ENCODE data around the gene OPCML.

The OPCML gene

DNA sequence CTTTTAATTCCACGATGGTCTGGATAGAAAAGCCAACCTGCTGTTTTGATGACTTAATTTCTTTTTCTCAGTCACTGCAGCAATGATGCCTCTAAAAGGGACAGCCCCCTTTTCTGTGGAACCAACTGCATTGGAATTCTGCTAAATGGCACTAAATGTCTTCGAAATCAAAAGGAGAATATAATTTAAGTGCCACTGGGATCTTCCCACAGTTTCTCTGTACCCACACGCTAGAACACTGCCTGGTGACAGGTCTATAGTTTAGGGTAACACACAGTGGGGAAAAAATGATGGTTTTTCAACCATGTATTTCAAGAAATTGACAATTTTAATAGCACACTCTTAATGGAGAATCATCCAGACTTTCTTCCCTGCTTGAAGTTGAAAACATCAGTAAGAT, 182.3 kb downstream of the OPCML start:
- no peak for DNase-seq

- DNase-seq, result no peak
Measured at GRCh38 chr11:133347988-133348387, 184.3 kb downstream of the OPCML start.

DNA sequence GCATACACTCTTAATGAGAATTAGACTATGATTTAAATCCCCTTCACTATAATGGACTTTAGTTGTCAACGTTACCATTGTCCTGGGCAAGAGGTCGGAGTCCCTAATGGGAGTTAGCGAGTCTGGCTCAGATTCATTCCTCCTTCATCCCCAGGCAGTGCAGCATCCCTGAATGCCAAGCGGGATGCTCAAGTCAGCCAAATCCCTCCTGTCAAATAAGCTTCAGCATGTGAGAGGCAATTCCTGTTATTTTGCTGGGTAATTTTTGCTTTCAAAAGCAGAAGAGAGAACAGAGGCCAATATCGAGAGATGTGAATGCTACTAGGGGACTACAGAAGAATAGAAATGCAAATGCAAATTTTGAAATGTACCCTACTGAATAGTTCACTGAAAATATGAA, 186.2 kb downstream of the OPCML start:
- DNase-seq, result no peak

DNA sequence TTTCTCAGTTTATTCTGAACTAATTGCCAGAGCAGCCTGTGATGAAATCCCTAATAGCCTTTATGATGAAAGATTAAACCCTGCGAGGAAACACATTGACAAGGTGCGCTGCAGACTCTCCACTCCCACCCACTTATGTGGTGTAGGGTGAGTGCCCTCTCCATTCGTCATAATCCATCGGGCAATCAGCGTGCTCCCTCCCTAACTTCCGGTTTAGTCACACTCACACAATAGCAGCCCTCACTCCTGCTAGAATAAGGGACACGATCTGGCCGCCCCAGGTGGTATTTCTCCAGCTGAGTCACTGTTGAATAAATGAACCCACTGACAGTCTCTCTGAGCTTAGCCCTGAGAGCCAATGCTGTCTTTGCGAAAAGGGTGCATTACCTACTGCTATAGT, 188.3 kb downstream of the OPCML start:
- no peak for DNase-seq

- no peak for DNase-seq
Measured at GRCh38 chr11:133339495-133340140, 192.7 kb downstream of the OPCML start.

GRCh38 chr11:133338588-133338987, 193.7 kb downstream of the OPCML start:
- DNase-seq, result no peak

GRCh38 chr11:133337951-133338418, 194.3 kb downstream of the OPCML start:
- DNase-seq, result no peak

- no peak for DNase-seq
Measured at GRCh38 chr11:133337193-133337592, 195.1 kb downstream of the OPCML start.

DNA sequence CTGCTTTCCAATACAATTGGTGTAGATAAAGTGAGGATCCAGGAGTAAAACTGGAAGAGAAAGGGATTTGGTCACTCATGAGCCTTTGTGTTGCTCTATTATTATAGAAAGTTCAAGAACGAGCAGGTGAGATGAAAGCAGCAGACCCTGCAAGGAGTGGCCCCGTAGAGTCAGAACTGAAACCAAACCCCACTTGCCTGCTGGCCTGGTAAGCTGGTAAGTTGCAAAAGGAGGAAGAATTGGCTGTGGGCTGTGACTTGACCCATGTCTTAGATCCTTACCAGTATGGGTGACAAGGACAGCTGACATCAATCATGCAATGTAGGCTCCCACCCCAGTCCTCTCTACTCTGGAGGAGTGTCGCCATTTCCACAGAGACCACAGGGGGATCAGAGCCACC, 201.3 kb downstream of the OPCML start:
- no peak for DNase-seq

DNA sequence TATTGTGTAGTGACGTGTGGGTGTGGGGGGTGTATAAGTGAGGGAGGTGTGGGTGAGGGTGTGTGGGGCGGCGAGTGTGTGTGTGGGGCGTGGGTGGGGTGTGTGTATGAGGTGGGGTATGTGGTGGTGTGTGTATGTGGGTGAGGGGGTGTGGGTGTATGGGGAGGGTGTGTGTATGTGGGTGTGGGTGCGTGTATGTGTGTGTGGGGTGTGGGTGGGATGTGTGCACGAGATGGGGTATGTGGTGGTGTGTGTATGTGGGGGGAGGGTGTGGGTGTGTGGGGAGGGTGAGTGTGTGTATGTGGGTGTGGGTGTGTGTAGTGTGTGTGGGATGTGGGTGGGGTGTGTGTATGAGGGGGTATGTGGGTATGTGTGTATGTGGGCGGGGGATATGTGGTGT, 205.5 kb downstream of the OPCML start:
- no peak for DNase-seq

GRCh38 chr11:133326332-133326731, 206.0 kb downstream of the OPCML start:
- no peak for DNase-seq

DNA sequence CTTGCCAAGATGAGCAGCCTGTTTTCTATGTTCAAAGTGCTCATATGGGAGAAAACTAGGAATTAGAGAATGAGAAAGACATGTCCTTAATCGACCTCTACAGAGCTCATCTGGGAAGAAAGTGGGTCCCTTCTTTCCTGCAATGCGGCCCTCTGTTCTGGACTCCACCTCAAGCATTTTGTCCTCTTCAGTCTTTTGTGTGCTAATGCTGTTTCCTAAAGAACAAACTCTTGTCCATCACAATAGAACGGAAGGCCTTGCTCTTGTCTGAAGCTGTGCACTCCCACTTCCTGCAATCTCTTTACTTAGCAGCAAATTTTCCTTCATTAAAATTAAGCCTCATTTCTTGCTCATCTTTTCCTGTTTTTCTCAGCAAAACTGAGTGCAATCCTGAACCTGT, 206.6 kb downstream of the OPCML start:
- no peak for DNase-seq

GRCh38 chr11:133323354-133323753, 208.9 kb downstream of the OPCML start:
- no peak for DNase-seq

DNA sequence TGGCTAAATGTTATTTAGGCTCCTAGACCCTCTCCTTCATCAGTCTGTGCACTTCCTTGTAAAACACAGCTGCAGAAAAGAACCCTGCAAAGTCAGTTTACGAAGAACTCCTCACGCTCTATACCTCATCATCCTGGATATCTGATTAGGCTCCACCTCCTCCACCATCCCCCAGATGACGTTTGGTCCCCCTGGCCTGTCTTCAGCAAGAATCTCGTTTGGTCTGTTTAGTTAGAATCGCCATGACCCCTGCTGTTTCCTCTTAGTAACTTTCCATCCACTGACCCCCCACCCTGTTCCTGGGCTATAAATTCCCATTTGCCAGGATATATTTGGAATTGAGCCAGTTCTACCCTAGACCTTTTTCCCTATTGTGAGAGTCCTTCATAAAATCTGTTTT, 214.1 kb downstream of the OPCML start:
- DNase-seq, result no peak

DNA sequence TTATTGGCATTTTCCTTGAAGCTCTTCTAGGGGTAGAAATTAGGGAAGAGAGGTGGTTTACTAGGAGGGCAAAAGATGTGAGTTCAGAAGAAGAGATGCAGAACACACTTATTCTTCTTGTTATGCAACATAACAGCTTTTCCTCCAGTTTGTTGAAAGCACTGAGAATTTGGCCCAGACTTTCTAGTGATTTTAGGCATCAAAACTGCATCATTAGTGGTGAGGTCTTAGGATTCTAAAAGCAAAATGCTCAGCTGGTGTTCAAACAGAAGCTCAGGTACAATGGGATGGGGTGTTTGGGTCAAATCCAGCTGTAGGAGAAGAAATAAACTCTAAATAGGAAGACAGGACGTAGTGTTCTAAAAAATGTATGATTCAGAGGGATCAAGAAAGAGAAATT, 221.1 kb downstream of the OPCML start:
- no peak for DNase-seq

GRCh38 chr11:133306019-133306418, 226.3 kb downstream of the OPCML start:
- no peak for DNase-seq

DNA sequence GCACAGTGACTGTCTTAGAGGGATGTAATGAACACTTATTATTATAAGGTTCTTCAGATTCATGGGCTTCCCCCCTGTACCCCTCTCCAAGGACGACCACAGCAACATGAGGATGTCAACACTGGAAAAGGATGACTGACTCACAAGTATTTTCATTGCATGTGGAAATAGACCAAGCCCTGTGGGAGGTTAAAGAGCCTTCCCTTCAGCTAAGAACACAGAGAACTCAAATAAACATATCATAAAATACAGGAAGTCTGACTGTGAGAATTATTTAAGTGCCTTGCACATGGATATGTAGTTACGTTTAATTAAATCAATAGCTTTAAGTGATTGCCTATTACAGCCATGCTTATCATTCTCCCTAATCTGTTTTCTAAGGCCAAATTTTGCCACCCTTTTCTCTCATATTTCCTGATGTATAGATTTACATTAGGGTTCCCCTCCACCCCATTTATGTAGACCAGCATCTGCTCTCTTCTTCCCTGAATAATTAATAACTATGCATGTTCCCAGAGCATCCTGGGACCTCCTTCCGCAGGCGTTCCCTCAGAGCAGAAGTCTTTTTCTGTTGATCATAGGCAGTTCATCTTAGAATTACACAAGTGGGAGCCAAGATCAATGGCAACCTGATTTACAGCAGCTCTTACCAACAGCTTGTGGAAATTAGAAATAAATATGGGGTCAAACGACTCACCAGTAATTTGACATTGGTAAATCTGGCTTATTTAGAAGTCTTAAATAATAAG, 226.9 kb downstream of the OPCML start:
- DNase-seq, result no peak

- DNase-seq, result no peak
Measured at GRCh38 chr11:133303262-133303661, 229.0 kb downstream of the OPCML start.

DNA sequence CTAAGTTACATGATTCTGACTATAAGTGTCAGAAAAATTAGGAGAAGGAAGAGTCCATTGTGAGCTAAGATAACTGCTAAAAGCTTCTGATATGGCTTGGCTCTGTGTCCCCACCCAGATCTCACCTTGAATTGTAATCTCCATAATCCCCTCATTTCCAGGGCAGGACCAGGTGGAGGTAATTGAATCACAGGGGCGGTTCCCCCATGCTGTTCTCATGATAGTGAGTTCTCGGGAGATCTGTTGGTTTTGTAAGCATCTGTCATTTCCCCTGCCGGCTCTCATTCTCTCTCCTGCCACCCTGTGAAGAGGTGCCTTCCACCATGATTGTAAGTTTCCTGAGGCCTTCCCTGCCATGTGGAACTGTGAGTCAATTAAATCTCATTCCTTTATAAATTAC, 230.2 kb downstream of the OPCML start:
- DNase-seq, result no peak

- DNase-seq, result no peak
Measured at GRCh38 chr11:133300666-133301065, 231.6 kb downstream of the OPCML start.

DNA sequence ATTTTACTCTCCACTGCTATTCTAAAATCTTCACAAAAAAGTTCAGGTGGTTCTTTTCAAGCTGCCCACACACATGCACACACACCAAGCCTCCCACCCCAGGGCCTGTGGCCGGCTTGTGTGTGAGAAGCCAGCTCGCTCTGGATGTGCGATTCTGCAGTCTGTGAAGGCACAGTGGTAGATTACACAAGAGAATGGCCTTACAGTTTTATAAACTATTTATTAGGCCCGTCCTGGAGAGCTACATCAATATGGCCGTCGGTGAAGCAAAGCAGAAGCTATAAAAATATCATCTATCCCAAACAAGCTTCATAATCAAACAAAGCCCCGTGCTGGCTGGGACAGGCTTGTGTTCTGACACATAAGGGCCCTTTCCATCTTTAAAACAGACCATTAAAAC, 240.5 kb downstream of the OPCML start:
- no peak for DNase-seq

GRCh38 chr11:133285359-133285758, 246.9 kb downstream of the OPCML start:
- DNase-seq, result no peak

- no peak for DNase-seq
Measured at GRCh38 chr11:133284156-133284555, 248.1 kb downstream of the OPCML start.

GRCh38 chr11:133277886-133278285, 254.4 kb downstream of the OPCML start:
- no peak for DNase-seq

Data from inflammatory macrophage treated with lipopolysaccharide for 4 hours (primary cell).